Body of pancreas (tissue), 4 donors: ENCODE data around the gene CCDC188.

ENCODE experiments used
- CTCF ChIP-seq, 7 experiments: fragments of 450-650 bp in 4 of 7; fragments of 200-600 bp in 3 of 7; sonication (generic) in 3 of 7; IDR thresholded peaks; one replicate each; pipeline ENCODE4 v1.5.1; 2016 to 2019; ENCODE audit warnings: antibody characterized with exemption in 7 of 7
- POLR2A ChIP-seq, 3 donors: fragments of 450-650 bp; IDR thresholded peaks; one replicate each; pipeline ENCODE4 v1.6.1; 2016; ENCODE audit warnings: antibody characterized with exemption in 3 of 3, mild to moderate bottlenecking in 2 of 3

- TF ChIP-seq POLR2A (IDR thresholded peaks at IDR 0.05) (no peak), CTCF (IDR thresholded peaks at IDR 0.05) (no peak)
Observed at GRCh38 chr22:20149257-20150250, 1.3 kb downstream of the CCDC188 start.
